ENCODE measurements around the gene ZNF358. TPM values are rescaled to one million over a fixed set of nuclear protein-coding genes. Genes with fewer than 3 reads are reported as not detected.

The ZNF358 gene
- total and polyA plus RNA-seq, 3 donors from 2014 or later, result 21.0 to 35.9 (median 28.7) TPM

DNA sequence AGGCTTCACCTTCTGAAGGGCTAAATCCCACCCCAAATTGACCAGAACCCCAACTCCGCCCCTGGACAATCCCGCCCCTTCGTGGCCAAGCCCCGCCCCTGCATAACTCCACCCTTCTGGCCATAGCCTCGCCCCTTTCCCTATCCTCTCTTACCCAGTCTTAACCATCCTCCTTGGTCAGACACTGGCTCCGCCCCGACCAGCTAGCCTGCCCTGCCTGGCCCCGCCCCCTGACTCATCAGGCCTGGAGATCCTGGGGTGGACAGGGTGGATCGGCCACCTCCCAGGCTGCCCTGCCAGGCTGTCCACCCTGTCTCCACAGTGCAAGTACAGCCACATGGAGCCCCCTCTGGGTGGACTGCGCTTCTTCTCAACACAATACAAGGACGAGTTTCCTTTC is 8.0 kb upstream of the ZNF358 start:
- intact Hi-C loops (cut with DNase I; ENCODE audit: low total_unique reads), result no loop called here
- no peaks in the 10 kb centered on the region for H3K27me3 ChIP-seq
- 40 to 52% methylated on average over 10 of the region's 11 CpGs for WGBS, 2 donors
- no peaks in the 10 kb centered on the region for H3K36me3 ChIP-seq (ENCODE audit: low read depth, missing control alignments)
- H3K9me3 ChIP-seq, result no peaks in the 10 kb centered on the region
- no peak for DNase-seq
- no peak overlapping the region for H3K27ac ChIP-seq
- H3K4me3 ChIP-seq, result no peak overlapping the region
- peaks cover 6% of the 10 kb centered on the region for H3K4me1 ChIP-seq
- TF ChIP-seq CTCF (IDR thresholded peaks at IDR 0.05), result no peak

- WGBS, 2 donors, result 45 to 48% methylated on average over 3 of the region's 3 CpGs
Measured at GRCh38 chr19:7509625-7510024, 6.3 kb upstream of the ZNF358 start.

GRCh38 chr19:7512400-7512851 is 3.5 kb upstream of the ZNF358 start:
- Histone ChIP-seq H3K4me3 (no peak overlapping the region), H3K36me3 (ENCODE audit: low read depth, missing control alignments) (no peaks in the 10 kb centered on the region), H3K27ac (no peak overlapping the region), H3K4me1 (peaks cover 6% of the 10 kb centered on the region), H3K27me3 (no peaks in the 10 kb centered on the region), H3K9me3 (no peaks in the 10 kb centered on the region)
- no peak for DNase-seq
- 36 to 50% methylated on average over 4 to 6 of the region's 6 CpGs for WGBS, 2 donors
- TF ChIP-seq POLR2A (IDR thresholded peaks at IDR 0.05) (no peak), CTCF (IDR thresholded peaks at IDR 0.05) (no peak)
- intact Hi-C loops (cut with DNase I; ENCODE audit: low total_unique reads), result no loop called here

More at GRCh38 chr19:7509625-7510024, 6.3 kb upstream of the ZNF358 start:
- DNase-seq, result no peak
- Histone ChIP-seq H3K4me1 (peaks cover 6% of the 10 kb centered on the region), H3K36me3 (ENCODE audit: low read depth, missing control alignments) (no peaks in the 10 kb centered on the region), H3K27me3 (no peaks in the 10 kb centered on the region), H3K4me3 (no peak overlapping the region), H3K9me3 (no peaks in the 10 kb centered on the region), H3K27ac (no peak overlapping the region)
- intact Hi-C loops (cut with DNase I; ENCODE audit: low total_unique reads), result no loop called here
- TF ChIP-seq CTCF (IDR thresholded peaks at IDR 0.05) (no peak), POLR2A (IDR thresholded peaks at IDR 0.05) (no peak)

GRCh38 chr19:7513809-7514642 is 1.9 kb upstream of the ZNF358 start:
- no peaks in the 10 kb centered on the region for H3K9me3 ChIP-seq
- no peak for DNase-seq
- TF ChIP-seq POLR2A (IDR thresholded peaks at IDR 0.05) (no peak), CTCF (IDR thresholded peaks at IDR 0.05) (no peak)
- no peak overlapping the region for H3K4me3 ChIP-seq
- no peaks in the 10 kb centered on the region for H3K36me3 ChIP-seq (ENCODE audit: low read depth, missing control alignments)
- no peak overlapping the region for H3K27ac ChIP-seq
- 93% methylated on average over 5 of the region's 5 CpGs for WGBS, 2 donors
- intact Hi-C loops (cut with DNase I; ENCODE audit: low total_unique reads), result no loop called here
- no peaks in the 10 kb centered on the region for H3K27me3 ChIP-seq
- peaks cover 6% of the 10 kb centered on the region for H3K4me1 ChIP-seq

Measured in testis (tissue), 3 donors.